BLaER1 (cell line): Measurements from ENCODE around the gene SLC37A2.

Experiments used
- H3K27ac ChIP-seq: shearing (Covaris generic); formaldehyde crosslinking; 2 replicates; pipeline ENCODE4 v1.8.1; 2022
- H3K27me3 ChIP-seq: shearing (Covaris generic); formaldehyde crosslinking; 2 replicates; pipeline ENCODE4 v1.8.1; 2022
- H3K36me3 ChIP-seq: shearing (Covaris generic); formaldehyde crosslinking; 2 replicates; pipeline ENCODE4 v1.8.1; 2022
- H3K4me1 ChIP-seq: shearing (Covaris generic); formaldehyde crosslinking; 2 replicates; pipeline ENCODE4 v1.8.1; 2022
- H3K4me2 ChIP-seq: shearing (Covaris generic); formaldehyde crosslinking; 2 replicates; pipeline ENCODE4 v1.8.1; 2022
- H3K4me3 ChIP-seq: shearing (Covaris generic); formaldehyde crosslinking; 2 replicates; pipeline ENCODE4 v1.8.1; 2022
- H3K9ac ChIP-seq: shearing (Covaris generic); formaldehyde crosslinking; 2 replicates; pipeline ENCODE4 v1.8.1; 2022
- H3K9me3 ChIP-seq: shearing (Covaris generic); formaldehyde crosslinking; 2 replicates; pipeline ENCODE4 v1.8.1; 2022
- H4K20me1 ChIP-seq: shearing (Covaris generic); formaldehyde crosslinking; 2 replicates; pipeline ENCODE4 v1.8.1; 2022
- Cebpa-rat ChIP-seq: shearing (Covaris generic); IDR thresholded peaks from 2 replicates; pipeline ENCODE4 v1.8.1; 2022

Gene SLC37A2

GRCh38 chr11:125105926-125106325 is 42.8 kb downstream of the SLC37A2 start:
- no peaks in the 10 kb centered on the region for H3K27me3 ChIP-seq
- no peak overlapping the region for H3K9ac ChIP-seq
- H3K4me3 ChIP-seq: no peak overlapping the region
- H3K27ac ChIP-seq: no peak overlapping the region
- no peak overlapping the region for H3K4me2 ChIP-seq
- no peak for TF ChIP-seq Cebpa-rat
- no peaks in the 10 kb centered on the region for H4K20me1 ChIP-seq
- peaks cover 11% of the 10 kb centered on the region for H3K4me1 ChIP-seq
- H3K9me3 ChIP-seq: peaks cover 7% of the 10 kb centered on the region; the same call in 1 of the 2 replicates
- peaks cover 22% of the 10 kb centered on the region for H3K36me3 ChIP-seq

- H3K36me3 ChIP-seq: no peaks in the 10 kb centered on the region
- H3K27ac ChIP-seq: no peak overlapping the region
- H3K4me1 ChIP-seq: peaks cover 16% of the 10 kb centered on the region
- H3K4me2 ChIP-seq: no peak overlapping the region
- H3K9me3 ChIP-seq: peaks cover 7% of the 10 kb centered on the region; the same call in 1 of the 2 replicates
- TF ChIP-seq Cebpa-rat: no peak
- no peaks in the 10 kb centered on the region for H4K20me1 ChIP-seq
- no peak overlapping the region for H3K9ac ChIP-seq
- no peak overlapping the region for H3K4me3 ChIP-seq
- no peaks in the 10 kb centered on the region for H3K27me3 ChIP-seq
Observed at GRCh38 chr11:125108469-125108868, 45.4 kb downstream of the SLC37A2 start.

- Histone ChIP-seq H3K36me3 (no peaks in the 10 kb centered on the region), H3K9me3 (peaks cover 12% of the 10 kb centered on the region; the same call in 1 of the 2 replicates), H3K4me3 (peak overlapping the region; percentile 92), H3K4me1 (peaks cover 16% of the 10 kb centered on the region), H3K9ac (peak overlapping the region; percentile 85), H3K27ac (peak overlapping the region; percentile 78; the same call in 1 of the 2 replicates), H3K27me3 (no peaks in the 10 kb centered on the region), H3K4me2 (peak overlapping the region; percentile 90), H4K20me1 (no peaks in the 10 kb centered on the region)
- no peak for TF ChIP-seq Cebpa-rat
Observed at GRCh38 chr11:125110506-125110905, 47.4 kb downstream of the SLC37A2 start.

GRCh38 chr11:125111001-125111342 is 47.9 kb downstream of the SLC37A2 start:
- Histone ChIP-seq H3K4me3 (peak overlapping the region; percentile 92), H3K9me3 (peaks cover 12% of the 10 kb centered on the region; the same call in 1 of the 2 replicates), H3K27me3 (no peaks in the 10 kb centered on the region), H3K4me1 (peaks cover 16% of the 10 kb centered on the region), H3K36me3 (no peaks in the 10 kb centered on the region), H4K20me1 (no peaks in the 10 kb centered on the region), H3K4me2 (peak overlapping the region; percentile 90), H3K9ac (peak overlapping the region; percentile 85), H3K27ac (peak overlapping the region; percentile 78)
- TF ChIP-seq Cebpa-rat: no peak

- no peak for TF ChIP-seq Cebpa-rat
- Histone ChIP-seq H3K36me3 (no peaks in the 10 kb centered on the region), H3K4me3 (peak within 1 kb of the TSS; percentile 92), H3K27ac (peak within 1 kb of the TSS; percentile 78), H3K9ac (peak within 1 kb of the TSS; percentile 85), H3K9me3 (peaks cover 10% of the 10 kb centered on the region; the same call in 1 of the 2 replicates), H4K20me1 (no peaks in the 10 kb centered on the region), H3K4me1 (peaks cover 16% of the 10 kb centered on the region), H3K4me2 (peak within 1 kb of the TSS; percentile 90), H3K27me3 (no peaks in the 10 kb centered on the region)
Observed at GRCh38 chr11:125111343-125112207, 48.5 kb downstream of the SLC37A2 start, which contains the start of gene TMEM218. Gene TMEM218, minus strand, starts transcription at chr11:125111626. Its CDS starts 9,385 bp downstream, at chr11:125102241.

- H3K9ac ChIP-seq: no peak overlapping the region
- no peak for TF ChIP-seq Cebpa-rat
Observed at GRCh38 chr11:125112208-125112604, 49.1 kb downstream of the SLC37A2 start.

GRCh38 chr11:125114518-125114917 is 51.4 kb downstream of the SLC37A2 start:
- Histone ChIP-seq H4K20me1 (no peaks in the 10 kb centered on the region), H3K4me3 (no peak overlapping the region), H3K9ac (no peak overlapping the region), H3K27me3 (no peaks in the 10 kb centered on the region), H3K4me1 (peaks cover 16% of the 10 kb centered on the region), H3K4me2 (no peak overlapping the region), H3K27ac (no peak overlapping the region), H3K9me3 (0 out of 2 replicates have a peak, but pooled peaks cover 4% of the 10 kb centered on the region), H3K36me3 (no peaks in the 10 kb centered on the region)
- no peak for TF ChIP-seq Cebpa-rat

More at GRCh38 chr11:125112208-125112604, 49.1 kb downstream of the SLC37A2 start:
- H3K27me3 ChIP-seq: no peaks in the 10 kb centered on the region
- no peaks in the 10 kb centered on the region for H3K36me3 ChIP-seq
- H3K9me3 ChIP-seq: 0 out of 2 replicates have a peak, but pooled peaks cover 4% of the 10 kb centered on the region
- H3K27ac ChIP-seq: no peak overlapping the region
- no peaks in the 10 kb centered on the region for H4K20me1 ChIP-seq
- peaks cover 16% of the 10 kb centered on the region for H3K4me1 ChIP-seq
- H3K4me2 ChIP-seq: peak overlapping the region; percentile 76
- H3K4me3 ChIP-seq: peak overlapping the region; percentile 92

- Histone ChIP-seq H3K36me3 (no peaks in the 10 kb centered on the region), H3K4me3 (no peak overlapping the region), H3K9ac (no peak overlapping the region), H3K27me3 (no peaks in the 10 kb centered on the region), H3K4me1 (no peaks in the 10 kb centered on the region), H3K9me3 (0 out of 2 replicates have a peak, but pooled peaks cover 4% of the 10 kb centered on the region), H4K20me1 (no peaks in the 10 kb centered on the region), H3K4me2 (no peak overlapping the region), H3K27ac (no peak overlapping the region)
- no peak for TF ChIP-seq Cebpa-rat
Observed at GRCh38 chr11:125117429-125117828, 54.3 kb downstream of the SLC37A2 start.

GRCh38 chr11:125123194-125123946 is 60.3 kb downstream of the SLC37A2 start:
- no peaks in the 10 kb centered on the region for H3K4me1 ChIP-seq
- H3K36me3 ChIP-seq: no peaks in the 10 kb centered on the region
- no peak overlapping the region for H3K4me3 ChIP-seq
- H3K27me3 ChIP-seq: no peaks in the 10 kb centered on the region
- H3K4me2 ChIP-seq: no peak overlapping the region
- no peak for TF ChIP-seq Cebpa-rat
- no peak overlapping the region for H3K9ac ChIP-seq
- no peaks in the 10 kb centered on the region for H3K9me3 ChIP-seq
- H3K27ac ChIP-seq: no peak overlapping the region
- H4K20me1 ChIP-seq: no peaks in the 10 kb centered on the region
